Hindlimb muscle (tissue), 1 donor: Measurements from ENCODE around the gene USP2. TPM values are rescaled to one million over a fixed set of nuclear protein-coding genes. Genes with fewer than 3 reads are reported as not detected.

ENCODE experiments used
- DNase-seq: peaks from one replicate; pipeline ENCODE4 v3.0.0-alpha.2; 2013
- polyA plus RNA-seq: library from polyadenylated mRNA; unstranded; fragments of 120-200 nt; gene quantifications from one replicate; pipeline ENCODE4 v1.2.1, GENCODE V29; 2013; ENCODE audit not compliant: insufficient read length

The USP2 gene
- polyA plus RNA-seq, 1 donor = 60.0 TPM

DNA sequence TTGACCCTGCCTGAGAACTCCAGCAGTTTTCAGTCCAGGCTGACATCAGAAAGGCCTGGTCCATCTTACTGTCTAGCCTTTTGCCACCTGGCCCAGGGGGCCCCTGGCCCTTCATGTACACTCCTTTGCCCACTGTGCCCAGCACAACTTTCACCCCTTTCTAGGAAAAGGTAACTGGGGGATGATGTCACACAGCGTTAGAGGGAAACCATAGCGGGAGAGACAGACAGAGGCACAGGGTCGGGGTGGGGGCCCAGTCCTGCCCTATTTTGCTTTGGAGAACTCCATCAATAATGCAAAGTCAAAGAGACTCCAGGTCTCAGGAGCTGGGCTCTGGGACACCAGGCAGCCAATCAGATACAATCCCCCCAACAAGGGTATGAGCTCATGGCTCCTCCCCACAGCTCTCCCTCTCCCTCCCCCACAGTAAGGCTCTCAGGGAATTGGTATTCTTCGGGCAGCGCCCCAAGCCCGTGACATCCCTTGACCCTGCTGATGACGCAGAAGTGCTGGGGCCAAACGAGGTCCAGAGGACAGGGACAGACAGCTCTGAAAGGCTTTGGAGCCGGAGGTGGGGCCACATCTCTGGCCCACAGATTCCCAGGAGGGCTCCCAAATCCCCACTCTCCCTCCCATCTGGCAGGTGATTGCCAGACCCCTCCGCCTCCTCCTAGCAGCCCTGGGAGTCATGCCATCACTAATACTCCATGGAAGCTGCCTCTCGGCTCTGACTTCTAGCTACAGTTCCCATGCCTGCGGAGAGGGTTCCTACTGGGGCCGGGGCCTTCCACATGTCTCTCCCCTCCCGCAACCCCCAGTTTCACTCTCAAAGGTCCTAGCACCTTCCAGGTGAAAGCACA lies 5.9 kb downstream of the USP2 start:
- DNase-seq = no peak

DNA sequence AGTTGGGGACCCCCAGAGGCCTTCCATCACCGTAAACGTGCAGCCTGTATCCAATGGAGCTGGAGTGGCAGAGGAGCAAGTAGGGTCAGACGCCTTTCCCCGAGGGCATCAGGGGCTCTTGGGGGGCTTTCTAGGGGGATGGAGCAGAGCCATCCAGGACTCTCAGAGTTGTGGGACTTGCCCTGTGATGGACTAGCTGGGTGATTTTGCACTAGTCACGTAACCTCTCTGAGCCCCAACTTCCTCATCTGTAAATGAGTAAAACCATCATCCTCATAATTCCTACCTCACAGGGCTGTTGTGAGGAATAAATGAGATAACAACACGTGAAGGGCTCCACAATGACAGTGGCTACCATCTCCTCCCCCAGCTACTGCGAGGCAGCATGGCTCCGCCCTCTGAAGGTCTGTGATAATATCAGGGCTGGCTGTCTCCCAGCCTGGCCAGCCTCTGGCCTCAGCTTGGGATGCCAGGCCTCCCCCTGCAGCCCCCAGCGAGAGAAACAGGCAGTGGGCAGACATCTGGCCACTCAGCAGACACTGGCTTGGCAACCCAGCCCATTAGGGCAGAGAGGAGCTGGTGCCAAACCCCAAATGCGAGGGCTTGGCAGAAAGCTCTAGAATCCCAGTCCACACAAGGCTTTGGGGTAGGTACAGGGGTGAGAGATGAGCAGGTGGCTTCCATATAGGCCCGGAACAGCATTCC lies 6.7 kb downstream of the USP2 start:
- no peak for DNase-seq

DNA sequence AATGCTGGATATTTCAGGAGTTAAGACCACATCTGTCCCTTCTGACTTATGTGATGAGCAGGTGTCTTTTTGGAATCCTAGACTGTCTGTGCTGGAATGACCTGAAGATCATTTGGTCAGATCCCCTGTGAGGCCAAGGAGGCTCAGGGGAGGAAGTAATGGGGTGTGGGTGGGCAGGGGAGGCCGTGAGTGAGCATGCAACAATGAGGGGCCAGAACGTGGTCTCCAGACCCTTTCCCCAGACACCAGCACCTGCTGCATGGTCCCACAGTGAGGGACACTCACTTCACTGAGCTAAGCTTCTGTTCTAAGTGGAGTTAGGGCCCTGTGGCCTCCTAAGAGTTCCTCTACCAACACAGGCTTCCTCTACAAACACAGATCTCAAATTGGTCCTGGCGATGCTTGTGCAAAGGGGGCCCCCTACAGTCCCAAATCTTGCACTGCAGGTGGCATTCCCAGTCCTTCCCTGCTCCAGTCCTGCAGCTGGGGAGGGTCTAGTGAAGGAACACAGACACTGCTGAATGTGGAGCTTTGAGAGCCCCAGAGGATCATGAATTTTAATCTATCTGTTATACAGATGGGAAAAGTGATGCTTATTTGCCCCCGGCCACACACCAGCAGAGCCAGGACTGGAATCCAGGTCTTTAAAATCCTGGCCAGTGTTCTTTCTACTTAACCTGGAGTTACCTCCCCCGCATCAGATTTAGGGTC lies 7.4 kb downstream of the USP2 start:
- peak; percentile 77 for DNase-seq

DNA sequence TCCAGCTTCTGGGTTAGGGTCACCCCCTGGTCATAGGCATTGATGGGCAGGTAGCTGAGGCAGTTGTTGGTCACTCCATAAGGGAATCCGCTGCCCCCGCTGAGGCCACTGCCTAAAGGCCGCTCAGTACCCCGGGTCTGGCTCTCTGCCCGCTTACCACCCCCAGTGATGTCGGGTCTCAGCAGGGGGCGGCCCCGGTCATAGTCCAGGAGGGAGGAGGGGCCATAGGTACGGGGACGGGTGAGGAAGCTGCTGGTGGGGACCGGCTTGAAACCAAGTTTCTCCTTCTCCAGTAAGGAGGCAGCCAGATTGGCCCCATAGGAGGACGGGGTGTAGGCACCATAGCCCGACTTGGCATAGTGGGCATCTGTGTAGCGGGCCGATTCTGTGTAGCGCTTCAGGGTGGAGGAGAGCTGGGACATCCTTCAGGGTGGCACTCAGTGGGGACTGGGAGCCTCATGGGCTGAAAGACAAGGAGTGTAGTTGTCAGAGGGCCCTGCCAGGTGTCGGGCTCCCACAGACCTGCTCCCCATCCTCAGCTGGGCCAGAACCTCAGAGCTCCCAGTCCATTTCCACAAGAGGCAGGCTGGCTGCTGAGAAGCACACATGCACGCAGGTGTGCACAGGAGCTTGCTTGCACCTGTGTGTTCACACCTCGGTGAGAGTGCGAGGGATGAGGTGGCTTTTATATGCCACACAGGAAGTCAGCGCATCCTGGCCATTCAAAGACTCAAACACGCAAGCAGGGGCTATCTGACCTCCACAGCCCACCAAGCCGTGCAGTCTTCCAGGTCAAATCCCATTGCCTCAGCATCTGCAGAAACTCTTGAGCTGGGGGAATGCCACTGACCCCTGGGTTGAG lies 8.2 kb downstream of the USP2 start:
- DNase-seq = no peak

DNA sequence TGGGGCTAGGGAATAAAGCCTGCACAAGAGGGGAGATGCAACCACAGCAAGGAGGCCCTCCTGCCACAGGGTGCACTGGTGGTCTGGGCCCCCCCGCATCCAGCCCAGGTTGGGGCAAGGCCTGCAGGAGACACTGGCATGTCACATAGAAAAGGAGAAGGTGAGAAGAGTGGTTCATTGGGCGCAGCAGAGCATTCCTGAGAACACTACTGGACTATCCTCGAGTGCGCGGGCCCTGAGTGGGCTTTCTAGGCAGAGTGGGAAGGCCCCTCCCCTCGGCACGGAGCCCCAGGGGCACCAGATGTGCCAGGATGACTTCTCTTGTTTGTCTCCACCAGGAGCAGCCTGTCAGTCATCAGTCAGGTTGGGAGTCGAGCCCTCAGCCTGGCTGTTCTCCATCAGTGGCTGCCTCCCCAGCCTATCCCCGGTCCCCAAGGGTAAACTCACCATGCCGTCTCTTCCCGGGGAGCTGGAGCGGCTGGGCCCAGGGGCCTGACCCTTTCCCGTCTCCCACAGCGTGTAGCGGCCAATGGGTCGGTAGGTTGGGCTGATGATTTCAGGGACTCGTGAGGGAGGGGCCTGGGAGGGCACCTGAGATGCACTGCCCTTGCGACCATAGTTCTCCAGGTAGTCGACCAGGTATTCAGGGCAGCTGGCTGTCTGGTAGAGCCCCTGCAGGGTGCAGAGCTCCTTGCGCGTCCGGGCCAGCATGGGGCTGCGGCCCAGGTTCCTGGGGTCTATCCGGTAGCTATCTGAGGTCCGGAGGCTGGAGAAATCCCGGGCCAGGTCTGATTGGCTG lies 9.0 kb downstream of the USP2 start:
- DNase-seq = no peak

DNA sequence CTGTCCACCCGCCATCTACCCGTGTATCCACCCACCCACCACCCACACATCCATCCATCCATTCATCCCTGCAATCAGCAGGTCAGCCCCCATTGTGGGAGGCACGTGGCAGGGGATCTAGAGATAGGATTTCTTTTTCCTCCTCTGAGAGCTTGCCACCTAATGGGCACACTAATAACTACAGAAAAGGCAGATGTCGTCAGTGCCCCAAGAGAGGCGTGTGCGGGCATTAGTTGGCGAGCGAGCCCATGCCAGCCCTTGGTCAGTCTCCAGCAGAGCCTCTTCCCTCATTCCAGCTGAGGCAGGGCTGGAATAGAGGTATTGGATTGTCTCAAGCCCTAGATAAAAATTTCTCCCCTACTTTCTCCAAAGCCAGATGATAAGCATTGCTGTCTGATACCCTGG lies 9.7 kb downstream of the USP2 start:
- DNase-seq = no peak

DNA sequence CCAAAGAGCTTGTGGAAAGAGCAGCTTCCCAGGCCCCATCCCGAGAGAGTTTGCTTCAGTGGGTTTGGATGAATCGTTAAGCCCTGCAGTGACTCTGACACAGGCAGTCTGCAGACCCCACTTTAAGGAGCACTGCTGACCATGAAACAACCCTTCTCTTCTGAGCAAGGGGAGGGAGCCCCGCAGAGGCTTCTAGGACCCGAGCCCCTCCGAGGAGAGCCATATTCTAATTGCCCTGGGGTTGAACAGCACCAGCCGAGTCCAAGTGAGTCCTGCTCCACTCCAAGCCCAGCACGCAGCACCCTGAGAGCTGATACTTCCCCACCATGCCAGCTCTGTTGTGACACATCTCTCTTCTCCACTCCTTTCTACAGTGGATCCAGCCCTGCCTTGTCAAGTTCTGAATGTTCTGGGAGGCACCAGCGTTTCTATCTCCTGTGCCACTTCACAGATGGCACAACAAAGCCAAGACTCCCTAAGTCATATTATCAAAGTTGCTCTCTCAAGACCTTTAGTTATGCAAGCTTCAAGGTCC lies 10.4 kb downstream of the USP2 start:
- DNase-seq = no peak

DNA sequence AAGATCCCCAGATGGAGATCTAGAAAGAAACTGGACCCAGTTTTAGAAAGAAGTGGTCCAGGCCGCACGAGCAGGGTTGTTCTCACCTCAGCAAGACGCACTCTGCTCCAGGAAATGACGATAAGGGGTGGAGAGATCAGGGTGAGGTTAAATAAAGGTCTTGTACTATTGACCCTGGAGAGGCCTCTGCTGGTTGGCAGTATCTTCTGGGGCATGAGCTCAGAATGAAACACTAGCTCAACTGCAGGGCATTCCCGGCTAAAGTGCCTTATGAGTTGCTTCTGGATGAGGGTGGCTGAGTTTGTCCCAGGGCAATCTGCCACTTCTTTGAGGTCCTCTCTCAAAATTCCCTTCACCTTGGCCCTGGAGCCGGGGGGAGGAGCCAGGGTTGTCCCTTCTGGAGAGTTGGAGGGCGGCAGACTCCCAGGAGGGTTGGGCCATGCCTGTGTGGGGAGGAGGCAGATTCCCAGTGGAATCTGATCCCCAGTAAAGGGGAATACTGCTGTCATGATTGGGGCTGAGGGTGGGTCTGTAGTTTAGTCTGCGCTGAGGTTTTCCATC lies 10.9 kb downstream of the USP2 start:
- no peak for DNase-seq

DNA sequence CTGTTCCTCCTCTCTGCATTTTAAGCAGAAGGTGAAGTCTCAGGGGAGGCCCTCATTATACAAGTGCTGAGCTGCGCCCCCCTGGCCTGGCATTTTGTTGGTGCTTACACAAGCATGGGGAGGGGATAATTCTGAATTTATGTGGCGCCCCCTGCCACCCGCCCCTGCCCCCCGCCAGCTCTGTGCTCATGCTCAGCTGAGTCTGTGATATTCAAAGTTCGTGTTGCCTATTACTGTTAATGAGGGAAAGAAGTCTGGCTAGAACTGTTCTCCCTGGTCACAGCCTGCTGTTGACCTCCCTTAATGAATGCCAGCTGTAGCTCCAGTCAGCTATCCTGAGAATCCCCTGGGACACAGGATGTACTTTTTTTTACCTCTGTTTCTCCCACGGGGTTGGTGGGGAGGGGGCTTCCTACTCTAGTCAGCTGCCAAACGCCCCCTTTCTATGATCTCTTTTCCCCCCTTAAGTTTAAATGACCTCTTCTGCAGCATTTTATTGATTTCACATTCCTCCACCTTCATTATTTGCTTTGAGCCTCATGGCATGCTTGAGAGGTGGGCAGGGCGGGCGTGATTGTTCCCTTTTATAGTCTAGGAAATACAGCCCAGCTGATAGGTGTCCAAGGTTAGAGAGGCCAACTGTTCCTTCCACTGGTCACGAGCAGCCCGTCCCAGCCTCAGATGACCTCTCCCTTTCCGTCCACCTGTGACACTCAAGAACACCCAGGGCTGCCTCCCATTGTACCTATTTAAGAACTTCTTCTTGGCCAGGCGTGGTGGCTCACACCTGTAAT lies 12.2 kb downstream of the USP2 start:
- DNase-seq = no peak

DNA sequence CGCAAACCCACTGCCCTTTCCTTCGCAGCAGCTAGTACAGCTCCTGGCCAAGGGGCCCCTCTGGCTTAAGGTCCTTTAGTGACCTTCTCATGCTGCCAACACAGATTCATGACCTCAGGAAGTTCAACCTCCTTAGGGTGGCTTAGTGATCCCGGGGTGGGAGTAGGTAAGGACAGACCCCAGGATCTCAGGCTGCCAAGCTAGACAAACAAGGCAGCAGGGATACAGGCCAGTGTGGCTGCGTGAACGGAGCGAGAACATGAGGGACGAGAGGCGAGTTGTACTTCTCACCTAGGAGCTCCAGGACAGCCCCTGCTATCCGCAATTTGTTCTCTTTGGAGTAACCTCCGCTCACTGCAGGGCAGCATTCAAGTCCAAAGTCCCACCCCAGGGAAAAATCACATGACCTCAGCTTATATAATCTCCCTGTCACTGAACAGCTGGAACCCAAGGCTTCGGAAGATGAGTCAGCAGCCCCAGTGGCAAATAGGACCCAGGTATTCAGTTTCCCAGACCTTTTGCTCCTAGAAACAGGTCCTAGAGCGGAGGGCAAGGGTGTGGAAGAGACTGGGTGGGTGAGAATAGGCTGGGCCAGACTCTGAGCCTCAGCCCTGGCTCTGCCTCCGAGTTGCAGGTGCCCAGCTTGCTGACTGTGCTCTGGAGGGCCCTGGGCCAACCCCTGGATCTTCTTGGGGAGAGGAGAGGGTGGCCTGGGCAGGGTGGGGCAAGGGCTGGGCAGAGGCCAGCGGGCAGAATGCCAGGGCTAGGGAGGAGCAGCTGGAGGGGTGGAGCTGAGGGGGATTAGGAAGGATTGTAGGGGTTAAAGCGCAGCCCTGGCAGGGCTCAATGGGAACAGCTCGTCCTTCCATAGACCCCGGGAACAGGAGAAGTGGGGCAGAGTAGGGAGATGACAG lies 13.1 kb downstream of the USP2 start:
- no peak for DNase-seq

DNA sequence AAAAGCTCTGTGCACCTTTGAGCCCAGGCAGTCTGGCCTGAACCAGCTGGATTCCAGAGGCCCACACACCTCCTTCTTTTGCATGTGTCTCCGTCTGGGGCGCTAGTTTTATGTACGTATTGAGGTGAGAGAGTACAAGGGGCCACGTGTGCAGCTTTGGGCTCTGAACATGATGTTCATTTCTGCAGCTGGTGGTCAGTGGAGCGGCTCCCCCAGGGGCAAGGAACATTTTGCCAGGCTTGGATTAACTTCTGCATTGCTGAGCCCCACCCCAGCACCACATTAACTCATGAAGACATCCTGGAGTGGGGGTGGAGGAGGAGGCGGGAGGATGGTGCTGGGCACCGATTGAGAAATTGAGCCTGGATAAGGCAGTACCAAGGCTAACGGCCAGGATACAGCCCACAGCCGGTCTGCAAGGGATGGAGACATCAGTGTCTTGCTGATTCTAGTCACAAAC lies 13.8 kb downstream of the USP2 start:
- DNase-seq = no peak

DNA sequence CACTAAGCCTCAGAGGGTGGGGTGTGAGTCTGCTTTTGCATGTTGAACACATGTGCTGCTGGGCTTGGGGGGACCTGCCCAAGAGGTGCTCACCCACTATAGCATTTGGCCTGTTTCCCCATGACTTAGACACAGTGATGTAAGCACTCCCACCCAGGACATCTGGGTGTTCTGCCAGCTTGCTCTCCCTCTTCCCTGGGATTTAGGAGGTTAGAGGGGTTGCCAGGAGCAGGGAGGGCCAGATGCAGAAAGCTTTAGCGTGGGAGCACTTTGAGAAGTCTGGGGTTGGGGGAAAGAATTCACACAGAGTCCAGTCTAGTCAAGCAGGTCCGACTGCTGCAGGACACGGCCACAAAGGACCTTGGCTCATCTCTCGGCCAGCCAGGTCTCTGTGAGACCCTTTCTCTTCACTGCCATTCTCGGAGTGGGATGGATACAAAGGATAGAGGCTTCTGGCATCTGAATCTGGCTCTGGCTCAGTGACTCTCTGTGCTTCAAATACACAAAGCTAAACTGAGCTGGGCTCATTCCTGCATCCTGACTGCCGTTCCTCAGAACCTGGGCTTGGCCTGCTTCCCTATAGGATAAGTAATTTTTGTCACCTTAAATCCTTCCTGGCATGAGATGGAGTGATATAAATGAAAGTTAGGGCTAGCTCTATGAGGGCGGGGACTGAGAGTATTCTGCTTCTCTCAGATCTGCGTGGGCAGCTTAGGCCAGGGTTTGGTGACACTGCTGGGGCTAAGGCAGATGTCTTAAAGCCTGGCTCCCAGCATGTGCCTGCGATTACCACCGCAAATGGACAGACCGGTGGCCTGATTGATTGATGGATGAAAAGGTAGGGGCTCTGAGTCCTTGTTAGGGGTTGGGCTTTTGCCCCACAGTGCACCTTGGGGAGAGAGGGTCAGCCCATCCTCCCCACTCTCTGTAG lies 14.5 kb downstream of the USP2 start:
- no peak for DNase-seq

DNA sequence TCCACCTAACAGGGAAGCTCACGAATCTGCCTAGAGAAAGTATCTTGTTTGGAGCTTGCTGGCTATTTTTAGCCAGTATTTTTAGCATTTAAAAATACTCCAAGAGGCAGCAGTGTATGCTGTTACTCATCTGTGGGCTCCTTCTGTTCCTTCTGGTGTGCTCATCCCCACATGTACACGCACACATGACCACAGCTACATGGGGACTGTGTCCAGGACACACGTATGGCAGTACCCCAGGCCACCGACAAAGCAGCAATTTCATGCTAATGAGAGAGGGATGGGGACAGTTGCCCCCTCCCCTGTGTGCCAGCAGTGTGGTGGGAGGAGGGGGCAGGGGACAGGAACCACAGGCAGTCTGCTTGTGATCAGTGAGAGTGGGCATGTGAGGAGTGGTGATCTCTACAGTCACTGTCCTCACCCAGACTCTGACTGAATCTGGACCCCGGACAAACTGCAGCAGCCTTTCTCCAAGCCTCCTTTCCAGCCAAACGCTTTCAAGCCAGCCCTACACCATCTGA lies 16.4 kb downstream of the USP2 start:
- DNase-seq = no peak

DNA sequence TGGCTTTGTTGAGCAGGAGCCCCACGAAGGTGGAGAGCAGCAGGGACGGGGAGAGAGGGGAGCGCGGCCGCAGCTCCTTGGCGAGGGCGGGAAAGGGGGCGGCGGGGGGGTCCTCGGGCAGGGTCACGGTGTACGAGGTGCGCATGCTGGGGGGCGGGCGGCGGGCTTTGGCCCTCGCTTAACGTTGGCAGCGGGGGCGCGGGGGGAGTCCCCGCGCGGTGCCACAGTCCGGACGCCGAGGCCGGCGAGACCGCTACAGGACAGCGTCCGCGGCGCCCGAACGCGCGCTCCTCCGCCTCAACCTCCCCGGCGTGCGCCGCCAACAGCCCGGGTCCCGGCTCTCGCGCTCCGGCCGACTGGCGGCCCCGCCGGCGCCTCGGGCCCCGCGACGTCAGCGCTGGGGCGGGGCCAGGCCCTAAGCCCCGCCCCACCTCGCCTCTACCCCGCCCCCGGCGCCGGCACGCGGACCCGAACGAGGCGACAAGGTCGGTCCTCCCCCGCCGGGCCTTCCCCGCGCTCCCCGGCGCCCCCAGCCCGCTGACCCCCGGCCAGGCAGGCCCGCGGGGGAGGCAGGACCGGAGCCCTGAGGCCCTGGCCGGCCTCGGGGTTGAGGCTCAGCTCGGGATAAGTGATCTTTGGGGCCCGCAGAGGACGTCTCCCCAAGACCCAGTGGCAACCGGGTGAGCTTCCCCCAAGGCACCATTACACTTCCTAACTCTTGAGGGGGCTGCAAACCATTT lies 17.5 kb downstream of the USP2 start:
- no peak for DNase-seq

DNA sequence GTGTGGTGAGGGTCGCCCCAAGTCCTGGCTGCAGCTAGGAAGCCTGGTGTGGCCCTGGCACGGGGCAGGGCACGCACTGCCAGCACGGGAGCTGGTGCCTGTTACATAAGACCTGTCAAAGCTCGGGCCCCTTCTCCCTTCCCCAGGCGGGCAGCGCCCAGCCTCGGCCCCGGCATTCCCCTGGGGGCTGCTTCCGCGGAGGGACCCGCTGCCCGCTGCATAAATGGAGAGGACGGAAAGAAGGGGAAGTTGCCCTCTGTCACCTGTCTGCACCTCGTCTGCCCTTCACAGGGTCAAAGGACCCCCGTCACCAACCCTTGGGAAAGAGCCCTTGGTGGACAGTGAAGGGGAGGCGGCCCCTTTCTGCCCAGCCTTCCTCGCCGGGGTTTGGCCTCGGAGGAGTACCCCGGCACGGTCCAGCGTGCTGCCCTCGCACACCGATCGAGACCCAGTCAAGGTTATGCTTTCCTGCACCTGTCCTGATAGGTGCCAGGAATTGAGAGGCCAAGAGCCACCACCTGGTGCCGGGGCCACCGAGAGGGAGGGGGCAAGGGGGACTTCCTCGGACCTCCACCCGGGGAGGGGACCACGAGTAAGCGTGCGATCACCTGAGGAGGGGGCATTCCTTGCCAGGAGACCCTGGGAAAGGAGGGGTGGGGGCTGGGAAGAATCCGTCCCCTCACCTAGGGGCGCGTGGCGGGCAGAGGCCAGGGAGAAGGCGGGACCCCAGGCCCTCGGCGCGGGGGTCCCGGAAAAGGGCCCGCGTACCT lies 18.2 kb downstream of the USP2 start:
- DNase-seq = no peak

DNA sequence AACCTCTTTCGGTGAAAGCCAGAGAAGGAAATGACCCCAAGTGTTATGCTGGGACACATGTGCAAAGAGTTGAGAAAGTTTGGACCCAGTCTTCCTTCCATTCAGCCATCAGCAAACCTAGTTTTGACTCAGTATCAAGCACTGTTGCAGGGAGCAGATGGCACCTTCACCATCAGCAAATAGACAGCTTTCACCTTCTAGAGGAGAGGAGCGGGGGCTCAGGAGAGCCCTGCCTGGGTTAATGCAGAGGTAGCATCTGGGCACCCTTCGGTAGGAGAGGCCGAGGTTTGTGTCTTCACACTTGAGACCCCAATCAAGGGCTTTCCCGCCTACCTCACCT lies 18.8 kb downstream of the USP2 start:
- DNase-seq = no peak
